Right lobe of liver (tissue), 4 donors: Measurements from ENCODE around the gene POFUT2.
A peak's percentile ranks its signal among the peaks of the same experiment; 100 is the strongest.

ENCODE experiments used
- POLR2A ChIP-seq: fragments of 450-650 bp; IDR thresholded peaks from one replicate; pipeline ENCODE4 v1.6.1; 2017; ENCODE audit warnings: antibody characterized with exemption, mild to moderate bottlenecking
- TF ChIP-seq, protein P1 (sequence below), 4 donors: fragments of 200-600 bp in 3 of 4; fragments of 450-650 bp in 1 of 4; IDR thresholded peaks; one replicate each; pipeline versions ENCODE4 v1.5.1 to v1.8.0; 2016 to 2022; ENCODE audit warnings: antibody characterized with exemption in 4 of 4, mild to moderate bottlenecking in 2 of 4
- donor health status: DM: no; HTN: no; CAD: no.
- donor health status: DM: no; HTN: no; CAD: no.
- donor health status: DM: no; HTN: yes; CAD: no.

DNA sequence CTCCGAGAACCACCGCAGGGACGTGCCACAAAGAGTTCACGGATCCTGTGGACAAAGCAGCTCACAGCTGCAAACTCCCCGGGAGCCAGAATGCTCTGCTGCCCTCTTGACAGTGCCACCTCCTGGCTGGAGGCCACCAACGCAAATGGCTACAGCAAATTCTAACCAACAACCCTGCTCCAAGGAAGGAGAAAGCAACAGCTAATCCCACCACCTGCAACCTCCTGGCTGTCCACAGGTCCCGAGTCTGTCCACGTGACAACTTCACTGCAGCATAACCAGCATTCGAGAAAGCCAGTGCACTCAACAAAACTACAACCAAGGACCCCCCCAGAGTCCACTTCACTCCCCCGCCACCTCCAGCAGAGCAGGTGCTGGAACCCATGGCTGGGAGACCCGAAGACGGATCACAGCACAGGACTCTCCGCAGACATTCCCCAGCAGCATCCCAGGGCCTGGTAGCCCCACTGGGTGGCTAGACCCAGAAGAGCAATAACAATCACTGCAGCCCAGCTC, 17.3 kb downstream of the POFUT2 start:
- TF ChIP-seq, protein P1, sequence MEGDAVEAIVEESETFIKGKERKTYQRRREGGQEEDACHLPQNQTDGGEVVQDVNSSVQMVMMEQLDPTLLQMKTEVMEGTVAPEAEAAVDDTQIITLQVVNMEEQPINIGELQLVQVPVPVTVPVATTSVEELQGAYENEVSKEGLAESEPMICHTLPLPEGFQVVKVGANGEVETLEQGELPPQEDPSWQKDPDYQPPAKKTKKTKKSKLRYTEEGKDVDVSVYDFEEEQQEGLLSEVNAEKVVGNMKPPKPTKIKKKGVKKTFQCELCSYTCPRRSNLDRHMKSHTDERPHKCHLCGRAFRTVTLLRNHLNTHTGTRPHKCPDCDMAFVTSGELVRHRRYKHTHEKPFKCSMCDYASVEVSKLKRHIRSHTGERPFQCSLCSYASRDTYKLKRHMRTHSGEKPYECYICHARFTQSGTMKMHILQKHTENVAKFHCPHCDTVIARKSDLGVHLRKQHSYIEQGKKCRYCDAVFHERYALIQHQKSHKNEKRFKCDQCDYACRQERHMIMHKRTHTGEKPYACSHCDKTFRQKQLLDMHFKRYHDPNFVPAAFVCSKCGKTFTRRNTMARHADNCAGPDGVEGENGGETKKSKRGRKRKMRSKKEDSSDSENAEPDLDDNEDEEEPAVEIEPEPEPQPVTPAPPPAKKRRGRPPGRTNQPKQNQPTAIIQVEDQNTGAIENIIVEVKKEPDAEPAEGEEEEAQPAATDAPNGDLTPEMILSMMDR (IDR thresholded peaks at IDR 0.05): peak in 3 of 4 donors; percentile 26 to 38 (median 37)
- TF ChIP-seq POLR2A: no peak
